ENCODE data around the gene SLC39A12.

Gene SLC39A12

GRCh38 chr10:18044976-18045720, 93.4 kb downstream of the SLC39A12 start:
- DNase-seq (ENCODE audit: low read depth in 3 of 3, low spot score in 1 of 3), result no peak

DNA sequence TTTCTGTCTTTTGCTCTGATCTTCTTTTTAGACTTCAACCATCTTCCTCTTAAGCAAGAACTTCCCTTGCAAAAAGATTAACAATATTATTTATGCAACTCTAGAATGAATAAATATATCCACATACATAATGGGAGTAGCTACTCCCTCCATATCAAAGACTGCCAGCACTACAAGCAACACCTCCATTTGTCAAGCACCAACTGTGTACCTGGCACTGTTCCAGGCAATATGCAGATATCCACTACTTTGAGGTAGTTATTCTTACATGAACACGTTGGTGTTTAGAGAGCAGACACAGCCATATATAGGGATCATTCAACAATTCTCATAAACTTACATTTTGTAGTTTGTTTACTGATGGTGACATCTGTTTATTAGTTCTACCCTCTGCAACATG, 104.9 kb downstream of the SLC39A12 start:
- DNase-seq (ENCODE audit: low read depth in 3 of 3, low spot score in 1 of 3), result no peak

DNA sequence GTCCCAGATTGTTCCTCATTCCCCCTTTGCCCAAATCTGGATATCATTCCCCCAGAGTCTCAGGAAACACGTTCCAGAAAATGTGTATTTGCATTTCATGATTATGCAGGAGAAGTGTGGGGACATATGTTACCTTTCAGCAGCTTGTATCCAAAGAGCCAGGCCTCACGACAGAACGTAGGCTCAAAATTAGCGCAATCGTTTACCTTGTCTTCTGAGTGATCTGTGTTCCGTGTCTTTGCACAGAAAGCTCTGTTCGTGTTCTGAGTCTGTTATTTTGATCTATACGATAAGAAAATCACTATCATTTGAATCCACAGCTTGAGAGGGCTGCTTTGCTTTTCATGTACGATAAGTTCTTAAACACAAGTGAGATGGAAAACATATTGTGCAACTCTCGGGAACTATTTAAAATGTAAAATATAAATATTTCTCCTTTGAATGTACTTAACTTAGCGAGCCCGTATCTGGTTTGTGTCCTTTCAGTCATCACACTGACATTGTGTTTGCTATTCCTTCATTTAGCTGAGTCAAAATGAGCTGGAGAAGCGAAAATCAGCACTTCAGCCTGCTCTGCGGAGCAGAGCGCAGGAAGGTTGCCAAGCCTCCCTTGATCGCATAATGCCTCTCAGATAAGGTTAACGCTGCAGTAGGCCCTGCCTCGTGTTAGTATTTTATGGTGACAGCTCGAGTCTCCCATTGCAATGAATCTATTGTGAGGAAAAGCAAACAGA, 108.3 kb downstream of the SLC39A12 start:
- DNase-seq (ENCODE audit: low read depth in 3 of 3, low spot score in 1 of 3), result no peak

DNA sequence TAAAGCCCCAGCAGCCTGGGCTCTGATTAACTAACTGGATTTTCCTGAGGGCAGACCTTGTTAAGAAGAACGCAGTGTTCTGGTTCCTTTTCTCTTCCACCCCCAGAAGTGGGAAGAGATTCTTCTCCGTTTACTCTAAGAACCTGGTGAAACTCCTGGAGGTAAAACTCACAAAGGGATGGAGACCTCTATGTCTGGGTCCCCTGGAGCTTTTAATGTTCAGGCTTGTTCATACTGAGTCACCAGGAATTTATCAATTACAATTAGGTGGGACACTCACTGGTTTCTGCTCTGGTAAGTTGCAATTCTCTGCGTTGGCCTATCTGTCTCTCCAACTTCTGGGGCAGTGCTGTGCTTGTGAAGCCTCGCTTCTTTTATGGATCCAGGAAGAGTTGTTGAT, 115.2 kb downstream of the SLC39A12 start:
- no peak for DNase-seq (ENCODE audit: low read depth in 3 of 3, low spot score in 1 of 3)

- no peak for DNase-seq (ENCODE audit: low read depth in 3 of 3, low spot score in 1 of 3)
Measured at GRCh38 chr10:18068401-18068800, 116.7 kb downstream of the SLC39A12 start.

GRCh38 chr10:18071591-18071990, 119.9 kb downstream of the SLC39A12 start:
- no peak for DNase-seq (ENCODE audit: low read depth in 3 of 3, low spot score in 1 of 3)

- DNase-seq (ENCODE audit: low read depth in 3 of 3, low spot score in 1 of 3), result no peak
Measured at GRCh38 chr10:18073314-18073713, 121.6 kb downstream of the SLC39A12 start.

- no peak for DNase-seq (ENCODE audit: low read depth in 3 of 3, low spot score in 1 of 3)
Measured at GRCh38 chr10:18075881-18076280, 124.2 kb downstream of the SLC39A12 start.

DNA sequence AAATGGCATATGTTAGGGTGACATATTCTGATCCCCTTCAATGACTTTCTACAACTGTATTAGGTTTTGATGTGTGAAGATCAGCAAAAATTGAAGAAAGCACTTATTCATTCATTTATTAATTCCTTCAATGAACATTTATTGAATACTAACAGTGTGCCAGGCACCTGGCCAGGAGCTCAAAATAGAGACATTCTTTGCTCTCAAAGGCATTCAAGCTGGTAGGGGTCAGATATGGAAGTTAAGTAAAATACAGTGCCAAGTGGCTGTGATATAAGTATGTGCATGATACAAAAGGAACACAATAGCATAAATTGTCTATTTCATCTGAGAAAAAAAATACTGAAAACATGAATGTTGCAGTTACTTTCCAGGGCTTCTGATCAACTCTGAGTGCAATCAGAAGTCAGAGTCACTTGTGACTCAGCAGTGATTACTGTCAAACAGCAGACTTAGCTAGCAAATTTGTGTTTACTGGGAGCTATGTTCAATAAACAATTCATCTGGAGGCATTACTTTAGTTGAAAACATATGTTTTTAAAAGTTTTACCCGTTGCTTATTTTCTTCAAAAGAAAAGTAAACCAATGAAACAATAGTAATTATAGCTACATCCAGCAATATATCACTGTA, 128.1 kb downstream of the SLC39A12 start:
- DNase-seq (ENCODE audit: low read depth in 3 of 3, low spot score in 1 of 3), result no peak

DNA sequence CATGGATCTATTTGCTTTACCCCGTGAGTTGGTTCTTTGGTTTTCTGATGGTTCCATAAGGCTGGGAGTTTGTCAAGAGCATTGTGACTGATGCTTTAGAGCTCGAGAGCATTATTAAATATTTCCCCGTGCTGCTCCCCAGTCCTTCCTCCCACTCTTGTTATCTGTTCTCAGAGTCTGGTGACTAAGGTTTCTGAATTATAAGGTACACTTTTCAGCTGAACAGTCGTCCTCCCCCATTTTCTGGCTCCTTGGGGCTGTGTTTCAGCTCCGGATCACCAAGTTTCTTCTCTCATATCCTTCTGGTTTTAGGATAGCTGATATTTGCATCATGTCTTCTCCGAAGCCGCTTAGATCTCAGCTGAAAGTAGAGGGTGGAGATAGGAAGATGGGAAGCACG, 130.7 kb downstream of the SLC39A12 start:
- DNase-seq (ENCODE audit: low read depth in 3 of 3, low spot score in 1 of 3), result no peak

DNA sequence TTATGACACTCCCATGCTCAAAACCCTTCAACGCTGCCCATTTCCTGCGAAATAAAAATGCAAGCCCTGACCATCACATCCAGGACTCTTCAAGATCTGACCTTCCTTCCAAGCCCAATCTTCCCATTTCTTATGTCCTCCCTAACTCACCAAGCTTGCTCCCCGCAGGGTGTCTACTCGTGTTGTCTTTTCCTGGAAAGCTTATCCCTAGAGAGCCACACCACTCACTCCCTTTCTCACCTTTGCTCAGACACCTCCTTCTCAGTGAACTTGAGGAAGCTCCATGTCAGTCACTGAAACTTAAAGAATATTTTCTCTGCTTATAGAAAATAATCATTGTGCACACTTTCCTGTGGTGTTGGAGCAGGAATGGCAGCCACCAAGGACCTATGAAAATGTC, 134.1 kb downstream of the SLC39A12 start:
- DNase-seq (ENCODE audit: low read depth in 3 of 3, low spot score in 1 of 3), result no peak

GRCh38 chr10:18086746-18087145, 135.0 kb downstream of the SLC39A12 start:
- no peak for DNase-seq (ENCODE audit: low read depth in 3 of 3, low spot score in 1 of 3)

DNA sequence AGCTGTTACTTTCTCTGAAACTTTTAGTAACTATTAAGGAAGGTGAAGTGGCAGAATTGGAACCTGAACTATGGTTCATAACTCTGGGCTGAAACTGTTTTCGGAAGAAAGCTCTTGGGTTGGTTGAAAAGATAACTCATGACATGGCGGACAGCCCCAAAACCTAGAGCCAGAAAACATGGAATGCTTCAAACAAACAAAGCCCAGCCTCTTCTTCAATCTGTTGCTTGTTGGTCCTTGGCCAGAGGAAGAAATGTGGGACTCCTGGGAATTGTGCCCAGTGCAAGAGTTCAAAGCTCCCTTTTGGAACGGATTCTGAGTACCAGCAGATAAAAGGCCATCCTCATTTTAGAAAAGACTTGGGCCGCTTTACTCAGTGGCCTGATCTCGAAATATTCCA, 135.6 kb downstream of the SLC39A12 start:
- DNase-seq (ENCODE audit: low read depth in 3 of 3, low spot score in 1 of 3), result no peak
